Stomach (tissue), 4 donors: ENCODE measurements around the gene KCTD3.

Experiments used
- CTCF ChIP-seq, 7 experiments: fragments of 450-650 bp in 4 of 7; fragments of 200-600 bp in 3 of 7; sonication (generic) in 3 of 7; IDR thresholded peaks; one replicate each; pipeline ENCODE4 v1.5.1; 2016 to 2019; ENCODE audit warnings: antibody characterized with exemption in 7 of 7, control low read depth in 2 of 7, mild to moderate bottlenecking in 1 of 7
- EP300 ChIP-seq: sonication (generic); formaldehyde crosslinking; IDR thresholded peaks from one replicate; pipeline ENCODE4 v1.6.1; 2017; ENCODE audit warnings: antibody characterized with exemption
- POLR2A ChIP-seq, 4 donors: fragments of 450-650 bp; IDR thresholded peaks; one replicate each; pipeline ENCODE4 v1.6.1; 2016; ENCODE audit warnings: antibody characterized with exemption in 4 of 4, control low read depth in 2 of 4, mild to moderate bottlenecking in 1 of 4, moderate library complexity in 1 of 4

- TF ChIP-seq CTCF (IDR thresholded peaks at IDR 0.05) = no peak
- TF ChIP-seq EP300 = no peak
- TF ChIP-seq POLR2A (IDR thresholded peaks at IDR 0.05) = no peak
Observed at GRCh38 chr1:215599418-215600074, 32.4 kb downstream of the KCTD3 start.
